Stimulated activated CD8-positive, alpha-beta memory T cell treated with anti-CD3 and anti-CD28 coated beads, Interleukin-7, amount 100 ng/mL, for 24 hours (primary cell): ENCODE results near the gene PDK2.
"Not testable (repeated sequence)": the region's sequence is repeated elsewhere in the genome, so short reads cannot be mapped to it uniquely, and the experiment has no call there.

Experiments used
- DNase-seq: peaks from one replicate; pipeline ENCODE4 v3.0.0-alpha.2; 2020; ENCODE audit warnings: low read depth

PDK2 gene

GRCh38 chr17:50058296-50058953 is 36.7 kb upstream of the PDK2 start:
- DNase-seq, result no peak

GRCh38 chr17:50059256-50059655 is 35.9 kb upstream of the PDK2 start:
- no peak for DNase-seq

- no peak for DNase-seq
These were observed 35.3 kb upstream of the PDK2 start for GRCh38 chr17:50059759-50060273.

GRCh38 chr17:50060951-50061712 is 34.0 kb upstream of the PDK2 start:
- DNase-seq, result no peak

GRCh38 chr17:50061713-50062045 is 33.5 kb upstream of the PDK2 start:
- not testable (repeated sequence) for DNase-seq

GRCh38 chr17:50062293-50063243 is 32.6 kb upstream of the PDK2 start:
- DNase-seq, result no peak

GRCh38 chr17:50063561-50064252 is 31.4 kb upstream of the PDK2 start:
- DNase-seq, result no peak

- DNase-seq, result no peak
These were observed 30.7 kb upstream of the PDK2 start for GRCh38 chr17:50064253-50065001.

- DNase-seq, result no peak
These were observed 30.1 kb upstream of the PDK2 start for GRCh38 chr17:50065056-50065455.

GRCh38 chr17:50066995-50067394 is 28.2 kb upstream of the PDK2 start:
- no peak for DNase-seq

- DNase-seq, result no peak
These were observed 27.2 kb upstream of the PDK2 start for GRCh38 chr17:50067996-50068395.

- DNase-seq, result no peak
These were observed 24.1 kb upstream of the PDK2 start for GRCh38 chr17:50070908-50071680.

- DNase-seq, result no peak
These were observed 23.5 kb upstream of the PDK2 start for GRCh38 chr17:50071692-50072091.

GRCh38 chr17:50072130-50072529 is 23.0 kb upstream of the PDK2 start:
- DNase-seq, result no peak

- DNase-seq, result no peak
These were observed 22.2 kb upstream of the PDK2 start for GRCh38 chr17:50072925-50073324.

GRCh38 chr17:50074227-50074626 is 20.9 kb upstream of the PDK2 start:
- DNase-seq, result no peak

- DNase-seq, result no peak
These were observed 19.6 kb upstream of the PDK2 start for GRCh38 chr17:50075446-50076032.

- no peak for DNase-seq
These were observed 18.9 kb upstream of the PDK2 start for GRCh38 chr17:50076221-50076590.

GRCh38 chr17:50076591-50077235 is 18.4 kb upstream of the PDK2 start:
- DNase-seq, result no peak

- DNase-seq, result no peak
These were observed 16.7 kb upstream of the PDK2 start for GRCh38 chr17:50078430-50078829.
